ENCODE data around the gene ATG3.

Gene ATG3

GRCh38 chr3:112561734-112562529, at the start of gene ATG3, which contains the start of gene SLC35A5:
TSS of gene ATG3 (minus strand) at chr3:112561962. CDS start at chr3:112561528, 434 bp downstream.
TSS of gene SLC35A5 (plus strand) at chr3:112562045. CDS start at chr3:112563404, 1,359 bp downstream.
- Histone ChIP-seq H3K36me3 (no peaks in the 10 kb centered on the region), H3K4me3 (ENCODE audit: low read depth in 1 of 2, low read length in 1 of 2) (peak within 1 kb of the TSS; percentile 88 to 99), H3K9me3 (no peaks in the 10 kb centered on the region), H3K4me1 (ENCODE audit: control insufficient read depth in 1 of 2, insufficient read depth in 1 of 2, low read depth in 1 of 2, low read length in 1 of 2) (peaks cover 59 to 62% of the 10 kb centered on the region in 2 experiments), H3K27me3 (no peaks in the 10 kb centered on the region), H3K27ac (peak within 1 kb of the TSS; percentile 93)
- peak; percentile 30 for TF ChIP-seq CTCF (IDR thresholded peaks at IDR 0.05)

GRCh38 chr3:112610121-112610520, 48.4 kb upstream of the ATG3 start:
- Histone ChIP-seq H3K27ac (no peak overlapping the region), H3K4me3 (ENCODE audit: low read depth in 1 of 2, low read length in 1 of 2) (no peak overlapping the region), H3K36me3 (no peaks in the 10 kb centered on the region), H3K9me3 (no peaks in the 10 kb centered on the region), H3K27me3 (peaks cover 4% of the 10 kb centered on the region), H3K4me1 (ENCODE audit: control insufficient read depth in 1 of 2, insufficient read depth in 1 of 2, low read depth in 1 of 2, low read length in 1 of 2) (peaks cover 6 to 12% of the 10 kb centered on the region in 2 experiments)
- TF ChIP-seq CTCF (IDR thresholded peaks at IDR 0.05), result no peak

- Histone ChIP-seq H3K4me3 (ENCODE audit: low read depth in 1 of 2, low read length in 1 of 2) (no peak overlapping the region), H3K4me1 (ENCODE audit: control insufficient read depth in 1 of 2, insufficient read depth in 1 of 2, low read depth in 1 of 2, low read length in 1 of 2) (peaks cover 8 to 14% of the 10 kb centered on the region in 2 experiments), H3K27ac (no peak overlapping the region), H3K36me3 (no peaks in the 10 kb centered on the region), H3K9me3 (no peaks in the 10 kb centered on the region), H3K27me3 (peaks cover 4% of the 10 kb centered on the region)
- no peak for TF ChIP-seq CTCF (IDR thresholded peaks at IDR 0.05)
These were observed 46.1 kb upstream of the ATG3 start for GRCh38 chr3:112607863-112608262.

- no peak for TF ChIP-seq CTCF (IDR thresholded peaks at IDR 0.05)
- H3K27me3 ChIP-seq, result peaks cover 4% of the 10 kb centered on the region
- H3K4me3 ChIP-seq (ENCODE audit: low read depth in 1 of 2, low read length in 1 of 2), result no peak overlapping the region
- H3K36me3 ChIP-seq, result no peaks in the 10 kb centered on the region
- H3K9me3 ChIP-seq, result no peaks in the 10 kb centered on the region
- peaks cover 20% of the 10 kb centered on the region in 2 experiments for H3K4me1 ChIP-seq (ENCODE audit: control insufficient read depth in 1 of 2, insufficient read depth in 1 of 2, low read depth in 1 of 2, low read length in 1 of 2)
- no peak overlapping the region for H3K27ac ChIP-seq
These were observed 44.3 kb upstream of the ATG3 start for GRCh38 chr3:112606098-112606497.

- Histone ChIP-seq H3K9me3 (no peaks in the 10 kb centered on the region), H3K27ac (no peak overlapping the region), H3K4me1 (ENCODE audit: control insufficient read depth in 1 of 2, insufficient read depth in 1 of 2, low read depth in 1 of 2, low read length in 1 of 2) (peaks cover 20 to 27% of the 10 kb centered on the region in 2 experiments), H3K36me3 (no peaks in the 10 kb centered on the region), H3K27me3 (peaks cover 4% of the 10 kb centered on the region), H3K4me3 (ENCODE audit: low read depth in 1 of 2, low read length in 1 of 2) (no peak overlapping the region)
- no peak for TF ChIP-seq CTCF (IDR thresholded peaks at IDR 0.05)
These were observed 43.5 kb upstream of the ATG3 start for GRCh38 chr3:112605285-112605684.
